NCI-H1417 (cell line): ENCODE results near the gene PDP2.

Experiments
- DNase-seq, 3 experiments: peaks; one replicate each; lab custom pipeline; 2025; lab: John Stamatoyannopoulos, UW

PDP2 gene

DNA sequence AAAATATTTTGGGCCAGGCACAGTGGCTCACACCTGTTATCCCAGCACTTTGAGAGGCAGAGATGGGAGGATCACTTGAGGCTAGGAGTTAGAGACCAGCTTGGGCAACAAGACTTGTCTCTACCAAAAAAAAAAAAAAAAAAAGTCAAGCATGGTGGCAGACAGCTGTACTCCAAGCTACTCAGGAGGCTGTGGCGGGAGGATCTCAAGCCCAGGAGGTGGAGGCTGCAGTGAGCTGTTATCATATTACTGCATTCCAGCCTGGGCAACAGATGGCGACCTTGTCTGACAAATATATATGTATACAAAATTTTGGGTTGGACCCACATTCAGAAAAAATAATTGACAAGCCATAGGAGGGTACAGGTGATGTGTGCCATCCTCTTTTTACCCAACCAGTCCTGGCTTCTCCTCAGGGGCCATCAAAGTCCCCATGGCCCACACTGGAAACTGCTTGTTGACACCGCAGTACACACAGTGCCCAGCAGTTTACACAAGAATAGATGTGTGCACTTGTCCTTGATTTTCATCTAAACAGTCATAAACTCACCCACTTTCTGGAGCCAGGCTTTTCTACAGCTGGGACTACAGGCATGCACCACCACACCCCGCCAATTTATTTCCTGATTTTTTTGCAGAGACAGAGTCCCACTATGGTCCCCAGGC is 56.7 kb downstream of the PDP2 start:
- DNase-seq = no peak

DNA sequence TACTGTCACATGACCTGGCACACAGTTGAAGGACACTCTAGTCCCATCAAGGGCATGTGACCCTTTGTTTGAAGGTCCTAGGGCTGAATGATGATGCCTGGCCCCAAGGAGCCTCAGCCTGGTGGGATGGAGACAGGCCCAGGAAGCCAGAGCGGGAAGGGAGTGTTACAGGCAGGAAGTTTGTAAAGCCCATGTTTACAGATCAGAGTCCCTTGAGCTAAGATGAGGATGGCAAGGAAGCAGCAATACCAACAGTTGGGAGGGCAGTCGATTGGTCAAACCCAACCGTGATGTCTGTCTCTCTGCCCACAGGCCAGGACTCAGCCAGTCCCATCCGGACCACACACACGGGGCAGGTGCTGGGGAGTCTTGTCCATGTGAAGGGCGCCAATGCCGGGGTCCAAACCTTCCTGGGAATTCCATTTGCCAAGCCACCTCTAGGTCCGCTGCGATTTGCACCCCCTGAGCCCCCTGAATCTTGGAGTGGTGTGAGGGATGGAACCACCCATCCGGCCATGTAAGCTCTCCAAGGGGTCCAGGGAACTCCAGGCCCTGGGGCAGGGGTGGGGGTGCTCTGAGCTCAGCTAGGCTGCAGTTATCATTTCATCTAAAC is 57.5 kb downstream of the PDP2 start:
- no peak for DNase-seq

DNA sequence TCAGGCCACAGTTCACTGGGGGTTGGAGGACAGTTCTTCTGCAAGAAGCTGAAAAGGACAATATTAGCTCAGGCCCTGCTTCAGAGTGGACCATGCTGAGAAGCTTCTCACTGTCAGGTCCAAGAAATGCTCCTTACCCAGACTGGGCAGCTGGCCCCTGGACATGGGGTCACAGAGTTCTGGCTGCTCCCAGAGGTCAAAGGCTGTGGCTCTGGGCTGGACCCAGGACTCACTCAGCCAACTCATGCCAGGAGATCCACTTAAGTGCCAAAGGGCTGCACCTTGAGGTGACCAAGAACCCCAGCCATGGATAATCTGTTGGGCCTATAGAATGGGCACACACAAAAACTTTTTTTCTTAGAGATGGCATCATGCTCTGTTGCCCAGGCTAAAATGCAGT is 59.1 kb downstream of the PDP2 start:
- DNase-seq = no peak

DNA sequence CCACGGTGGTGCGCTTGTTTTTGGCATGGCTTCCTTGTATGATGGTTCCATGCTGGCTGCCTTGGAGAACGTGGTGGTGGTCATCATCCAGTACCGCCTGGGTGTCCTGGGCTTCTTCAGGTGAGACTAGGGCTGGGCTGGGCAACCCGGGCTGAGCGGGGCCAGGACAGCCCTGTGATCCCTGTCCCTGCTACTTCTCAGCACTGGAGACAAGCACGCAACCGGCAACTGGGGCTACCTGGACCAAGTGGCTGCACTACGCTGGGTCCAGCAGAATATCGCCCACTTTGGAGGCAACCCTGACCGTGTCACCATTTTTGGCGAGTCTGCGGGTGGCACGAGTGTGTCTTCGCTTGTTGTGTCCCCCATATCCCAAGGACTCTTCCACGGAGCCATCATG is 59.9 kb downstream of the PDP2 start:
- no peak for DNase-seq
